ENCODE results near the gene TIMM29.
A peak's percentile ranks its signal among the peaks of the same experiment; 100 is the strongest.

Gene TIMM29

GRCh38 chr19:10928563-10929401, at the start of gene TIMM29, which contains the start of gene YIPF2:
Gene TIMM29, plus strand, starts transcription at chr19:10928811. Its CDS starts 12 bp downstream, at chr19:10928823.
Gene YIPF2, minus strand, starts transcription at chr19:10928639. Its CDS starts 229 bp downstream, at chr19:10928410.
- peak; percentile 91 for DNase-seq (ENCODE audit: low read depth)

DNA sequence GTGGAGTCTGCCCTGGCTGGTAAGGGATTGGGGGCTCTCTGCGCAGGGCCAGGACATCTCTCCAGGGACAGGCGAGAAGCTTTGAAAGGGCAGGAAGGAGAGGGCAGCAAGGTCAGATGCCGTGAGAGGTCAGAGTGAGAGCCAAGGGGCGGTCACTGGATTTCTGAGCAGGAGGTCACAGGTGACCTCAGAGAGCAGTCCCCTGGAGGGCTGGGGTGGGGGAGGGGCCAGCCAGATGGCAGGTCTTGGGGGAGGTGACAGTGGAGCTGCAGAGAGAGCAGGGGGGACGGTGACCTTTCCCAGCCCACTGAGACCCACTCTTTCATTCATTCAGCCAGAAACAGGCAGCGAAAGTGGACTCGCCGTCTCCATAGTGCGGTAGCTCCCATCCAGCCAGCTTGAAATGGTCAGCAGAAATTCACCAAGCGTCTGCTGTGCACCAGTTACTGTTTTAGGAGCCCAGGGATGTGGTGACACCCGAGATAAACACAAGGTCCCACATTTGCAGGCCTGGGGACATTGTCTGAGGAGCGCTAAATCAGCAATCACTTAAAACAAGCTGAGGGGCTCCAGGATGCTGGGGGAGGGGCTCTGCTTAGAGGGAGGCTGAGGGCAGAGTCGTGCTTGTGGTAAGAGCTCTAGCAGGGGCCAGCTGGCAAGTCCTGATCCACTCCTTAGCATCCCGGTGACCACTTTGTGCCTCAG, 47.1 kb upstream of the TIMM29 start:
- no peak for DNase-seq (ENCODE audit: low read depth)

DNA sequence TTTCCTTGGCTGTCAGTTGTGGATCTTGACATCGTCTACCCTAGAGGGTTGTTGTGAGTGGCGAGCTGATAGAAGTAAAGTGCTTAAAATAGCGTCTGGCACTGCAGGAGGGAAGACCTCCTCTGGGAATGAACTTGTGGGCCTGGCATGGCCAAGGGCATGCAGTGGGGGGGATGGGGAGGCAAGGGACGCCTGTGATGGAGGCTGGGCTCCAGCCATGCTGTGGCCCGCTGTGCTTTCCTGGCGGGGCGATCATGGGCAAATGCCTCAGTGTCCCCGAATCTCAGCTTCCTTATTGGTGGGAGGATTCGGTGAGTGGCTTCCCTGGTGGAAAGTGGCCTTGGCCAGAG, 46.5 kb upstream of the TIMM29 start:
- no peak for DNase-seq (ENCODE audit: low read depth)

DNA sequence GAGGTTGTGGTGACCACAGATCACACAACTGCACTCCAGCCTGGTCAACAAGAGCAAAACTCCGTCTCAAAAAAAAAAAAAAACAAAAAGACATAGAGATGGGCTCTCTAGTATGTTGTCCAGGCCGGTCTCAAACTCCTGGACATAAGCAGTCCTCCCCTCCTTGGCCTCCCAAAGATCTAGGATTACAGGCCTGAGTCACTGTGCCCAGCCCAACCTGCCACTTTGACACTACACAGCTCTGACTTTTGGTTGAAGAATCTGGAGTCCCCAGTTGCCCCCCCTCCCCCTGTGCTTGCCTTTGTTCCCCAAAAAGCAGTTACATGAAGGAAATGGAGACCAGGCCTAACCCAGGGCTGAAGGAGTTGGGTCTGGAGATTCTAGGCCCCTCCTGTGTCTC, 44.3 kb upstream of the TIMM29 start:
- no peak for DNase-seq (ENCODE audit: low read depth)

DNA sequence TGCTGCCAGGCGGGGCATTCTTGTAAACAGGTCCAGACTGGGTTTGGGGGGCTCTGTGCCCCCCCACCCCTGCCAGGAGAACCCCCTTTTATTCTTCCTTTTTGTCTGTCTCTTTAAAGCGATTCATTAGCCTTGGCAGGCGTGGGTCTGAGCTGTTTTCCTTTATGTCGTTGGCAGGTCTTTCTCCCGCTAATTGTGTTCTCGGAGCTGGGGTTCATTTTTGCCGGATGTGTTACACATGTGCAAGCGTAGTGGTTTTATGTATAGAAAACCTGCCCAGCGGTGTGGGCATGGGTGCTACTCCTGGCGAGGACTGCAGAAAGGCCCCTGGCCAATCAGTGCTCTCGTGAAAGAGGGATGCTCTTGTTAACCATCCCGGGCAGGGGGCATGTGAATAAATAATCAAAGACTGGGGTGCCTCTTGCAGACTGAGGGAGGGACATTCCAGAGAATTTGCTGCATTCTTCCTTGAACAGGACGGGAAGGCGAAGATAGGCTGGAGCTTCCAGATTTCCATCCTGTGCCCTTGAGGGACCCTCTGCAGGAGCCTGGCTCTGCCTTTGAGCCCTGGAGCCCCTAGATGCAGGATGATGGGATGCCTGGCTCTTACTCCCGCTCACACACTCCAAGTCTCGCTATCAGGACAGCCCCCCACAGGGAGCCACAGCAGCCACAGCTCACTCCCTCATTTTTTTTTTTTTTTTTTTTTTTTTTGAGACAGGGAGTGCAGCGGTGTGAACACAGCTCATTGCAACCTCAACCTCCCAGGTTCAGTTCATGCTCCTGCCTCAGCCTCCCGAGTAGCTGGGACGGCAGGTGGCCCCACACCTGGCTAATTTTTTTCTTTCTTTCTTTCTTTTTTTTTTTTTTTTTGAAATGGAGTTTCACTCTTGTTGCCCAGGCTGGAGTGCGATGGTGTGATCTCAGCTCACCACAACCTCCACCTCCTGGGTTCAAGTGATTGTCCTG, 43.1 kb upstream of the TIMM29 start:
- DNase-seq (ENCODE audit: low read depth) = no peak

DNA sequence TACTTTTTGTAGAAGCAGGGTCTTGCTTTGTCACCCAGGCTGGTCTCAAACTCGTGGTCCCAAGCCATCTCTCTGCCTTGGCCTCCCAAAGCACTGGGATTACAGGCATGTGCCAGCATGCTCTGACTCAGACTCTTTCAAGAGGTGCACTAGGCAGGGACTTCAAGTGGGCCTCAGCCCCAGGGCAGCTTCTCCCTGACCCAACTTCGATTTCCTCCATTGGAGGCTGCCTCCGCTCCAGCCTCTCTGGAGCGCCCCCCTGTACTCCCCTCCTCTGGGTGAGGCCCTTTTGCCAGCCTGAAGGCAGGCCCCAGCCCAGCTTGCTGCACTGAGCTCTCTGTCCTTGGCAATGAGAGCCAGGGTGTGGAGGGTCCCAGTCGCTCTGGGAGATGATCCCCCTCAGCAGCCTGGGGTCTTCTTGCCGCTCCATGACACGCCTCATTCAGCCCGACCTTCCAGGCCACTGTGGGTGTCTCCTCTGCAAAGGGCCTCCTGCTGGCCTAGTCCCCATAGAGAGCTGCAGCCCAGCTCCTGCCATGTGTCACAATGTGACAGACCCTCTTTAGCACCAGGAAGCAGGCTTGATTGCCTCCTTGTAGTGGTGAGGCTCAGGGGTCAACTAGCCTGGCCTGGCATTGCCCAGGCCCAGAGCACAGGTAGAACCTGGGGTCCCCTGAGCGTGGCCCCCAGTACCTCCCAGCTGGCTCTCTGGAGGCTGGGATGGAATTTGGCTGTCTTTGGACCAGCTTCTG, 40.8 kb upstream of the TIMM29 start:
- no peak for DNase-seq (ENCODE audit: low read depth)

- DNase-seq (ENCODE audit: low read depth) = no peak
Observed at GRCh38 chr19:10888421-10888866, 40.2 kb upstream of the TIMM29 start.

- DNase-seq (ENCODE audit: low read depth) = no peak
Observed at GRCh38 chr19:10889880-10890279, 38.7 kb upstream of the TIMM29 start.

DNA sequence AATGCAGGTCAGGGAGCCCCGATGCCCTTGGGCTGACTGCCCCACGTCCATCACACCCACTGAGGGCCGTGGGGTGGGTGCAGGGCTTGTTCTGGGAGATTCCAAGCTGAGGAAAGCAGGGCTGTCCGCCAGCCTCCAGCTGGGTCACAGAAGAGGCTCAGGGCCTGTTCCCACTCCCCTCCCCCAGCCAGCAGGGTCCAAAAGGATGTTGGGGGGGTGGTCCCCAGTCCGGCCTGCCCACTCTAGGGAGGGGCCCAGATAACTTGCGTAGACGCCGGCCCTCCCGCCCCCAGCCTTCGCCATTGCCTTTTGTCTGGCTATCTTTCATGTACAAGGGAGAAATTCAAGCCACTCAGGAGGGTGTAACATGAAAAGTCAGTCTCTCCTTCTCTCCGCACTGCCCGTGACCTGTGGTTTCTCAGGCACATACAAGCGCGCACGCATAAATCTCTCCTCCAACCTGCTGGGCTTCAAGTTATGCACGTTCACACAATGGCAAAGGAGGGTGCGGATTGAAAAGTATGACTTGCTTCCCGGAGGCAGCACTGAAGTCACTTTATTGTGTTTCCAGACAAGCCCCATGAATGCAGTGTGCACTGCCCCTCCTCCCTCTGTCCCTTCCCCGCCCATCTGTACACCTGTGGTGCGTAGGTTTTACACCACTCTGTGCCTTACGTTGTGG, 37.1 kb upstream of the TIMM29 start:
- no peak for DNase-seq (ENCODE audit: low read depth)

- no peak for DNase-seq (ENCODE audit: low read depth)
Observed at GRCh38 chr19:10892256-10892655, 36.4 kb upstream of the TIMM29 start.

- no peak for DNase-seq (ENCODE audit: low read depth)
Observed at GRCh38 chr19:10894911-10895213, 33.7 kb upstream of the TIMM29 start.

- no peak for DNase-seq (ENCODE audit: low read depth)
Observed at GRCh38 chr19:10895363-10895762, 33.2 kb upstream of the TIMM29 start.

GRCh38 chr19:10895920-10896319, 32.7 kb upstream of the TIMM29 start:
- DNase-seq (ENCODE audit: low read depth) = no peak

- no peak for DNase-seq (ENCODE audit: low read depth)
Observed at GRCh38 chr19:10896851-10897526, 31.6 kb upstream of the TIMM29 start.

DNA sequence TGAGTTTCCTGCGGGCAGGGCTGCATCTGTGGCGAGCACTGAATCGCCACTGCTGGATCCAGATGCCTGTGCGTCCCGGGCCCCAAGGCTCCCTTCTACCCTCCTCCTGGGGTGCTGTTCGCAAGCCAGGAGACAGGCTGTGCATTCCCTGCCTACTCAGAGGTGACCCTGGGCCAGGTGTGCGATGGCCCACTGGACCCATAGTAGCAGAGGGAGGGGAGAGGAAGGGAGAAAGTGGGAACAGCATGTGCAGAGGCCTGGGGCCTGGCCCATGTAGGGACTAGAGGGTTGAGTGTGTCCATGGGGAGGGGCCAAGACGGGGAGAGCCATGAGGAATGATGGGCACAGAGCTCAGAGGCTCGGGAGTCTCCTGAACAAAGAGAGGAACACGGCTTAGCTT, 30.0 kb upstream of the TIMM29 start:
- DNase-seq (ENCODE audit: low read depth) = no peak

DNA sequence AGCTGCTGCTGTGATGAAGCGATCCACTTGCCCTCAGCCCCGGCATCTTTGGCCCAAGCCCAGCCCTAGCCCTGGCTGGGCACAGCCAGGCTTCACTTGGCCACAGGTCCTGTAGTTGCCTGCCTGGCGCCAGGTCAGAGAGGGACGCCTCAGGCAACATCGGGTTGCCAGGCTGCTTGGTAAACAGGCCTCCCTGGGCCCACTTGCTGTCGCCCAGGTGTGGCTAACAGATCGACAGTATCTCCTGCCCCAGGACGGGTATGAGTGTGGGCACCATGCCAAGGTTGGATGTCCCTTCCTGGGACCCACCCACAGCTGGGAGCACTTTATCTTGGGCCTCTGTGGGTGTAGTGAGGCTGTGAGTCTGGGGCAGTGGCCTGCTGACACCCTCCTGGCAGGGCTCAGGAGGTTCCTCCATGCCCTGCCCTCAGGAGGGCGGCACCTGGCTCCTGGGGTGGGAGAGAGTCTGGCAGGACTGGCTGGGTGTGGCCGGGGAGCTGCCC, 29.4 kb upstream of the TIMM29 start:
- no peak for DNase-seq (ENCODE audit: low read depth)

DNA sequence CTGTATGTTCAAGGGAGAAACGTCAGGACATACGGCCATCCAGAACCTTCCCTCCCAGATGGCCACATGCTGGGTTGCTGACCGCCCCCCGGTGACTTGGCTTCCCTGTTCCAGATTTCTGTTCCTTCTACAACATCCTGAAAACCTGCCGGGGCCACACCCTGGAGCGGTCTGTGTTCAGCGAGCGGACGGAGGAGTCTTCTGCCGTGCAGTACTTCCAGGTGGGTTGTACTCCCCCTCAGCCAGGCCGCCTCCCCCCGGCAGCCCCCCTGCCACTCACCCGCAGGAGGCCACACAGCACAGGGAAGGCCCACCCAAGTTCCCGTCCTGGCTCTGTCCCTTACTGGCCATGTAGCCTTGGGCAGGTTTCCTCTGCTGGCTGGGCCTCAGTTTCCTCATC, 20.7 kb upstream of the TIMM29 start:
- no peak for DNase-seq (ENCODE audit: low read depth)

GRCh38 chr19:10908380-10908960, 20.1 kb upstream of the TIMM29 start:
- no peak for DNase-seq (ENCODE audit: low read depth)

DNA sequence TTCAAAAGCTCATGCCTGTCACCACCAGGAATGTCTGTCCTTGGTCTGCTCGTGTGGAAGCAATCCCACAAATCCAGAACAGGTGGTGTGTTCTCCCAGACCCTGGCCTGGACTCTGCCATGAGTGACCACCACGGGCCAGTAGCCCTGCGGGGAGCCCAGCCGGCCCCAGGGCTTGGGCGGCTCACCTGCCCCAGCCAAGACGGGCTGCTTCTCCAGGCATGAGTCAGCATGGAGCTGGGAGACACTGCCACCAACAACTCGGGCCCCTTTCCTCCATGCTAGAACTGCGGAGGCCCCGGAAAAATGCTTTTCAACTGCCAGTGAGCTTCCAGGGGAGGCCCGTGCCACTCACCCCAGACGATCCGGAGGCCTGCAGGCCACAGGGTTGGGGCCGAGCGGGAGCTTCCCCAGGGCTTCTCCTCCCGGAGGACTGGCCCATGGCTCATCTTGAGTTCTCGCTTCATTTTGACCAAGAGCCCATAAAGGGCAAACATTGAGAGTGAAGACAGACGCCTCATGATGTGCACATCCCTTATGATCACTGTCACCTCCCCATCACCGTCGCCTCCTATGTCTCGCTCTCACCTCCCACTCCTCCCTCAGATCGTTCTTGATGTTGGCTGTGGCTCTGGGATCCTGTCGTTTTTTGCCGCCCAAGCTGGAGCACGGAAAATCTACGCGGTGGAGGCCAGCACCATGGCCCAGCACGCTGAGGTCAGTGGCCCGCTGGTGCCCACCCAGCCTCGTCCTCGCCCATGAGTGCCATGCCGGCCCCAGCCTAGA, 16.8 kb upstream of the TIMM29 start:
- no peak for DNase-seq (ENCODE audit: low read depth)

All from T-helper 22 cell (primary cell).